ENCODE results near the gene SMARCE1.

The SMARCE1 gene

DNA sequence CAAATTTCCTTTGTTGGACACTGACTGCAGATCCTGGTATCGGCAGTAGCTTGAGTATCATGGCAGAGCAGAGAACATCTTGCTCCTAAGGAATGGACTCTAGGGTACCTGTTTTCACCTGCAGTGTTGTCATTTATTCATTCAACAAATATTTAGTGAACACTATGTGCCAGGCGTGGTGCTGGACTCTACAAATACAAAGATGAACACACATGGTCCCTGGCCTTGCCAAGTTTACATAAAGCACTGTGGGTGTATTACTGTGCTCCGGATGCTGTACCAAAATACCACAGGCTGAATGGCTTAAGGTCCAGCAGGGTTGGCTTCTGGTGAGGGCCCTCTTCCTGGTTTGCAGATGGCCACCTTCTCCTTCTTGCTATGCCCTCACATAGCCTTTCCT lies 68.1 kb downstream of the SMARCE1 start:
- no peak overlapping the region for H3K4me3 ChIP-seq (ENCODE audit: low read depth, low read length)
- TF ChIP-seq, protein P1, sequence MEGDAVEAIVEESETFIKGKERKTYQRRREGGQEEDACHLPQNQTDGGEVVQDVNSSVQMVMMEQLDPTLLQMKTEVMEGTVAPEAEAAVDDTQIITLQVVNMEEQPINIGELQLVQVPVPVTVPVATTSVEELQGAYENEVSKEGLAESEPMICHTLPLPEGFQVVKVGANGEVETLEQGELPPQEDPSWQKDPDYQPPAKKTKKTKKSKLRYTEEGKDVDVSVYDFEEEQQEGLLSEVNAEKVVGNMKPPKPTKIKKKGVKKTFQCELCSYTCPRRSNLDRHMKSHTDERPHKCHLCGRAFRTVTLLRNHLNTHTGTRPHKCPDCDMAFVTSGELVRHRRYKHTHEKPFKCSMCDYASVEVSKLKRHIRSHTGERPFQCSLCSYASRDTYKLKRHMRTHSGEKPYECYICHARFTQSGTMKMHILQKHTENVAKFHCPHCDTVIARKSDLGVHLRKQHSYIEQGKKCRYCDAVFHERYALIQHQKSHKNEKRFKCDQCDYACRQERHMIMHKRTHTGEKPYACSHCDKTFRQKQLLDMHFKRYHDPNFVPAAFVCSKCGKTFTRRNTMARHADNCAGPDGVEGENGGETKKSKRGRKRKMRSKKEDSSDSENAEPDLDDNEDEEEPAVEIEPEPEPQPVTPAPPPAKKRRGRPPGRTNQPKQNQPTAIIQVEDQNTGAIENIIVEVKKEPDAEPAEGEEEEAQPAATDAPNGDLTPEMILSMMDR (IDR thresholded peaks at IDR 0.05; ENCODE audit: low read depth, low read length, missing control alignments) = no peak
- DNase-seq (ENCODE audit: low read depth) = no peak
- in situ Hi-C loops (cut with HindIII; ENCODE audit: low sequenced_read_pairs) = no loop called here

DNA sequence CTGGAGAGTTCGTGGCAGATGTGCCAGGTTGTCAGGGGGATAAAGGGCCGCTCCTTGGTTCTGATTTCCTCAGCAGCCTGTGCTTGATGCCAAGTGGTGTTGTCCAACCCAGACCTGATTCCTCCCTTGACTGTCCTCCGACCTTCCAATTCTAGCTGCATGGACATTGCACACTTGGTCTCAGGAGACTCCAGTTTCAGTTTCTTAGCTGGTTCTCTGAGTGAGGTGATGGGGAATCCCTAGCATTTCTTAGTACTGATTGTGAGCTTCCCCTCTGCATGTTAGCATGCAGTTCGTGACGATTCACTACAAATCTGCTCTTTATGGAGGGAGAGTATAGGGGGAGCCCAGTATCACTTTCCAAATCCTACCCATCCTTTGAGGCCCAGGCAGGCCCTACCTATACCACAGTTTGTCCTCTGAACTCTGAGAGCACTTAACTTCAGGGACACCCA lies 70.0 kb downstream of the SMARCE1 start:
- no peak for DNase-seq (ENCODE audit: low read depth)
- TF ChIP-seq, protein P1 (IDR thresholded peaks at IDR 0.05; ENCODE audit: low read depth, low read length, missing control alignments) = no peak
- no peak overlapping the region for H3K4me3 ChIP-seq (ENCODE audit: low read depth, low read length)
- in situ Hi-C loops (cut with HindIII; ENCODE audit: low sequenced_read_pairs) = no loop called here

DNA sequence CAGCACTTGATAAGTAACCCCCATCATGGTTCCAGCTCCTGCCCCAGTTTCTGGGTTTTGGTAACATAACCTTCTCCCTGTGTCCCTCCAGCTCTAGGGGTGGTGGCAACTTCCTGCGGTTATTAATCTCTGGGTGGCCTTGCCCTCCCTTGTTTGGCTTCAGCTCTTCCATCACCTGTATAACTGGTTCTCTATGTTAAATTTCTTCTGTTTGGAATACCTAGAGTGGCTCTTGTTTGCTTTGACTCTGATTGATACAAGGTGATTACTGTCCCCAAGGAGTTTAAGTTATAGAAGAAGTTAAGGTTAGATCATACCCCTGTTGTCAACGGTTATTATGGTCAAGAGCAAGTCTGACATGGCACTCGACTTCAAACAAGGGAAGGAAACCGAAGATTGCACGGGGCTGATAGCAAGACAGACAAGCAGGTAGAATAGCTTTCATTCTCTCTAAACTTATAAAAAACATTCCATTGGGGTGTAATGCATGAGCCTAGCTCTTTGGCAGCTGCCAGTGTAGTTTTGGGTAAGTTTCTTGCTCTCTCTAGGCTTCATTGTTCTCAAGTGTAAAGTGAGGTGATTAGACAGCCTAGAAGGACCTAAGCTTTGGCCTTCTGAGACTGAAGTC lies 71.4 kb downstream of the SMARCE1 start:
- H3K4me3 ChIP-seq (ENCODE audit: low read depth, low read length) = no peak overlapping the region
- in situ Hi-C loops (cut with HindIII; ENCODE audit: low sequenced_read_pairs) = no loop called here
- no peak for DNase-seq (ENCODE audit: low read depth)
- TF ChIP-seq, protein P1 (IDR thresholded peaks at IDR 0.05; ENCODE audit: low read depth, low read length, missing control alignments) = no peak
